ENCODE data around the gene LIMS3.
"Not testable (repeated sequence)": the region's sequence is repeated elsewhere in the genome, so short reads cannot be mapped to it uniquely, and the experiment has no call there.

DNA sequence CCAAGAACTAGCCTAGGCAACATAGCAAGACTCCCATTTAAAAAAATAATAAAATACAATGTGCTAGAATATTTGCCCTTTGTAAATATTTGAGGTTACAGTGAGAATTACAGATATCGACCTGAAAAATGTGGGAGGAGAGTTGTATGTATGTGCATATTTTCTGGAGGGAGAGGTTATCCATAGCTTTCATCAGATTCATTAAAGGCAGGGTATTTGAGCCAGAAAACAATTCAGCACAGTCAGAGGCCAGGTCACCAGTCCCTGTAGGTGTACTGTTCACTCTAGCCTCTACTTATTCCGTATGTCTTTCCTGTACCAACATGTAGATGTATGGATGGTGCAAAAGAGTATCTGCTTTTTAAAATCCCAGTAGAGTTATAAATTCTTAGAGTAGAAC lies 15.4 kb downstream of the LIMS3 start:
- not testable (repeated sequence) for TF ChIP-seq EZH2 (IDR thresholded peaks at IDR 0.05; ENCODE audit: insufficient read depth, poor library complexity, severe bottlenecking); EZH2phosphoT487 (IDR thresholded peaks at IDR 0.05; ENCODE audit: insufficient read depth, low read depth)

Data from GM23248 (cell line).